IMR-90 (cell line): ENCODE data around the gene INHA. TPM values are rescaled to one million over a fixed set of nuclear protein-coding genes. Genes with fewer than 3 reads are reported as not detected.

Experiments used
- ATAC-seq: fragments of 200-7000 bp; cut with Tn5 transposase; 2 replicates; pipeline ENCODE4 v1.9.1; 2020; ENCODE audit warnings: low read depth, mild to moderate bottlenecking, moderate library complexity
- BruUV-seq: library from RNA; stranded (reverse); fragments of 400-500 nt; replicated peaks from 2 replicates; lab custom pipeline; 2021; lab: Mats Ljungman, UMichigan
- CTCF ChIA-PET: fragments of 300-600 bp; formaldehyde crosslinking; extraction: SDS; loops from one replicate; lab custom pipeline; 2021; ENCODE audit warnings: antibody characterized with exemption; lab: Yijun Ruan, JAX
- POLR2A ChIA-PET: fragments of 300-600 bp; sonication (Branson Sonifier 250); formaldehyde crosslinking; loops from one replicate; lab custom pipeline; 2022; ENCODE audit warnings: antibody characterized with exemption; ENCODE audit not compliant: unreplicated experiment; lab: Charles Lee
- DNase-seq: peaks from one replicate; pipeline ENCODE4 v3.0.0; 2013
- H2AFZ ChIP-seq: replicated peaks from 2 replicates; pipeline ENCODE3; 2013; ENCODE audit warnings: low read length, mild to moderate bottlenecking; ENCODE audit not compliant: poor library complexity
- H2AK5ac ChIP-seq: 2 replicates; pipeline ENCODE4 v1.6.1; 2013; ENCODE audit warnings: low read depth, low read length, inconsistent platforms
- H2AK9ac ChIP-seq: replicated peaks from 2 replicates; pipeline ENCODE3; 2013; ENCODE audit warnings: mild to moderate bottlenecking, low read depth, low read length, moderate library complexity; ENCODE audit not compliant: poor library complexity
- H2BK120ac ChIP-seq: 2 replicates; pipeline ENCODE4 v1.6.1; 2013; ENCODE audit warnings: low read depth, low read length, inconsistent platforms
- H2BK15ac ChIP-seq: 3 replicates; pipeline ENCODE4 v1.6.1; 2013; ENCODE audit warnings: low read depth, low read length, inconsistent platforms
- H2BK20ac ChIP-seq: 2 replicates; pipeline ENCODE4 v1.6.1; 2013; ENCODE audit warnings: low read depth, mild to moderate bottlenecking, inconsistent platforms, low read length, moderate library complexity
- H2BK5ac ChIP-seq: 2 replicates; pipeline ENCODE4 v1.6.1; 2013; ENCODE audit warnings: mild to moderate bottlenecking, low read depth, low read length, inconsistent platforms; ENCODE audit not compliant: poor library complexity, severe bottlenecking
- H3K14ac ChIP-seq: replicated peaks from 2 replicates; pipeline ENCODE4 v1.6.1; 2013; ENCODE audit warnings: low read depth, low read length, inconsistent platforms
- H3K18ac ChIP-seq: 2 replicates; pipeline ENCODE4 v1.6.1; 2013; ENCODE audit warnings: low read depth, low read length, control low read depth
- H3K23ac ChIP-seq: 2 replicates; pipeline ENCODE4 v1.6.1; 2013; ENCODE audit warnings: low read depth, low read length, inconsistent platforms
- H3K27ac ChIP-seq: 2 replicates; pipeline ENCODE4 v1.5.1; 2013; ENCODE audit warnings: mild to moderate bottlenecking, control low read depth, low read length; ENCODE audit not compliant: insufficient read depth
- H3K27me3 ChIP-seq: 2 replicates; pipeline ENCODE4 v1.6.1; 2013; ENCODE audit warnings: low read length; ENCODE audit not compliant: control insufficient read depth, insufficient read depth
- H3K36me3 ChIP-seq: 2 replicates; pipeline ENCODE4 v1.6.1; 2013; ENCODE audit warnings: low read length, mixed read lengths; ENCODE audit not compliant: control insufficient read depth, insufficient read depth
- H3K4ac ChIP-seq: 2 replicates; pipeline ENCODE4 v1.6.1; 2013; ENCODE audit warnings: low read depth, low read length, inconsistent platforms
- H3K4me1 ChIP-seq: 2 replicates; pipeline ENCODE4 v1.6.1; 2013; ENCODE audit warnings: low read length, mixed read lengths; ENCODE audit not compliant: control insufficient read depth, insufficient read depth
- H3K4me2 ChIP-seq: 2 replicates; pipeline ENCODE4 v1.6.1; 2013; ENCODE audit warnings: low read depth, mild to moderate bottlenecking, control low read depth, low read length, moderate library complexity
- H3K4me3 ChIP-seq: 2 replicates; pipeline ENCODE4 v1.5.1; 2013; ENCODE audit warnings: low read depth, mild to moderate bottlenecking, control low read depth, low read length, moderate library complexity; ENCODE audit not compliant: insufficient read depth
- H3K56ac ChIP-seq: 2 replicates; pipeline ENCODE4 v1.6.1; 2013; ENCODE audit warnings: low read length, inconsistent platforms; ENCODE audit not compliant: insufficient read depth; ENCODE audit errors: extremely low read depth
- H3K79me1 ChIP-seq, 2 experiments: 2 replicates each; pipeline ENCODE4 v1.6.1; 2013; ENCODE audit warnings: low read length in 2 of 2, inconsistent platforms in 1 of 2, low read depth in 1 of 2
- H3K9ac ChIP-seq: 2 replicates; pipeline ENCODE4 v1.6.1; 2013; ENCODE audit warnings: low read depth, low read length, control low read depth
- H3K9me1 ChIP-seq: 2 replicates; pipeline ENCODE4 v1.6.1; 2013; ENCODE audit warnings: low read length, inconsistent platforms; ENCODE audit not compliant: insufficient read depth
- H3K9me3 ChIP-seq: 2 replicates; pipeline ENCODE4 v1.6.1; 2013; ENCODE audit warnings: low read length; ENCODE audit not compliant: control insufficient read depth, insufficient read depth
- H4K20me1 ChIP-seq: 2 replicates; pipeline ENCODE4 v1.6.1; 2013; ENCODE audit warnings: low read length, inconsistent platforms; ENCODE audit not compliant: insufficient read depth
- H4K5ac ChIP-seq: 2 replicates; pipeline ENCODE4 v1.6.1; 2013; ENCODE audit warnings: mild to moderate bottlenecking, low read depth, low read length, control low read depth
- H4K8ac ChIP-seq, 2 experiments: 2 replicates each; pipeline ENCODE4 v1.6.1; 2013; ENCODE audit warnings: low read depth in 2 of 2, low read length in 2 of 2, control low read depth in 1 of 2, inconsistent platforms in 1 of 2
- H4K91ac ChIP-seq: 2 replicates; pipeline ENCODE4 v1.6.1; 2013; ENCODE audit warnings: low read depth, low read length, inconsistent platforms; ENCODE audit not compliant: insufficient read depth
- BHLHE40 ChIP-seq: fragments of 150-350 bp; IDR thresholded peaks from 2 replicates; pipeline ENCODE4 v1.6.1; 2016; ENCODE audit warnings: mild to moderate bottlenecking, low read depth, low read length
- CEBPB ChIP-seq: IDR thresholded peaks from 2 replicates; pipeline ENCODE4 v1.6.1; 2012; ENCODE audit warnings: low read depth, low read length, improper control_type of control experiment
- MAFK ChIP-seq: IDR thresholded peaks from 2 replicates; pipeline ENCODE4 v1.6.1; 2012; ENCODE audit warnings: low read depth, low read length, improper control_type of control experiment
- MAZ ChIP-seq: IDR thresholded peaks from 2 replicates; pipeline ENCODE4 v1.6.1; 2012; ENCODE audit warnings: low read depth, mild to moderate bottlenecking, low read length, improper control_type of control experiment, moderate library complexity, borderline replicate concordance
- MXI1 ChIP-seq: IDR thresholded peaks from 2 replicates; pipeline ENCODE4 v1.6.1; 2012; ENCODE audit warnings: low read depth, mild to moderate bottlenecking, low read length, moderate library complexity, borderline replicate concordance
- NFE2L2 ChIP-seq: fragments of 150-350 bp; IDR thresholded peaks from 2 replicates; pipeline ENCODE4 v1.6.1; 2016; ENCODE audit warnings: low read depth, mild to moderate bottlenecking, low read length
- POLR2A ChIP-seq: IDR thresholded peaks from 2 replicates; pipeline ENCODE4 v1.6.1; 2012; ENCODE audit warnings: mild to moderate bottlenecking, low read depth, low read length
- RCOR1 ChIP-seq: IDR thresholded peaks from 2 replicates; pipeline ENCODE4 v1.6.1; 2012; ENCODE audit warnings: mild to moderate bottlenecking, low read length, improper control_type of control experiment; ENCODE audit not compliant: insufficient replicate concordance
- RFX5 ChIP-seq: IDR thresholded peaks from 2 replicates; pipeline ENCODE4 v1.8.0; 2012; ENCODE audit warnings: low read depth, mild to moderate bottlenecking, low read length, moderate library complexity
- SMC3 ChIP-seq: fragments of 150-350 bp; IDR thresholded peaks from 2 replicates; pipeline ENCODE4 v1.6.1; 2016; ENCODE audit warnings: low read depth, mild to moderate bottlenecking, antibody characterized with exemption, low read length, moderate library complexity
- USF2 ChIP-seq: fragments of 150-350 bp; IDR thresholded peaks from 2 replicates; pipeline ENCODE4 v1.6.1; 2017; ENCODE audit warnings: mild to moderate bottlenecking, antibody characterized with exemption, low read length, low read depth
- WGBS, 2 experiments: methylation state at CpG; one replicate each; pipeline versions ENCODE4 v1.1.5 to v1.1.7; 2013; ENCODE audit warnings: missing lambda C conversion rate in 2 of 2; ENCODE audit not compliant: insufficient read length in 1 of 2; ENCODE audit errors: extremely low coverage in 2 of 2; 5-methylcytosine and 5-hydroxymethylcytosine counted together
- dilution Hi-C: fragments of 300-500 bp; cut with HindIII; formaldehyde crosslinking; loops from one replicate; pipeline ENCODE4 v1.14.3; 2018; ENCODE audit warnings: low sequenced_read_pairs; ENCODE audit not compliant: unreplicated experiment
- in situ Hi-C: fragments of 300-500 bp; cut with MboI; formaldehyde crosslinking; loops from 3 replicates; pipeline ENCODE4 v1.14.3; 2019; ENCODE audit warnings: low sequenced_read_pairs, inconsistent platforms, mixed read lengths
- intact Hi-C: fragments of 100-400 bp; cut with micrococcal nuclease; formaldehyde crosslinking; loops from 2 replicates; pipeline ENCODE4 v1.10.0; 2022
- polyA plus RNA-seq, 3 experiments: library from polyadenylated mRNA; depleted of rRNA; stranded (reverse); fragments of >200 nt; gene quantifications; 2 replicates each; pipeline ENCODE4 v1.2.3, GENCODE V29; 2012; ENCODE audit warnings: low replicate concordance in 1 of 3
- total RNA-seq: library from RNA; depleted of rRNA; stranded (reverse); fragments of >200 nt; gene quantifications from 2 replicates; pipeline ENCODE4 v1.2.3, GENCODE V29; 2012
- TF ChIP-seq, protein P1 (sequence below): fragments of 150-350 bp; IDR thresholded peaks from 2 replicates; pipeline ENCODE4 v1.6.1; 2016; ENCODE audit warnings: low read depth, mild to moderate bottlenecking, low read length, moderate library complexity, borderline replicate concordance
- TF ChIP-seq, protein P2 (sequence below): conservative IDR thresholded peaks from 2 replicates; pipeline ENCODE4 v1.5.1; 2012; ENCODE audit warnings: mild to moderate bottlenecking, low read depth, low read length, improper control_type of control experiment

Gene INHA
- total and polyA plus RNA-seq, 2 of the 4 experiments (the other 2 are of a cell fraction): 0.96 TPM; not detected in 1

DNA sequence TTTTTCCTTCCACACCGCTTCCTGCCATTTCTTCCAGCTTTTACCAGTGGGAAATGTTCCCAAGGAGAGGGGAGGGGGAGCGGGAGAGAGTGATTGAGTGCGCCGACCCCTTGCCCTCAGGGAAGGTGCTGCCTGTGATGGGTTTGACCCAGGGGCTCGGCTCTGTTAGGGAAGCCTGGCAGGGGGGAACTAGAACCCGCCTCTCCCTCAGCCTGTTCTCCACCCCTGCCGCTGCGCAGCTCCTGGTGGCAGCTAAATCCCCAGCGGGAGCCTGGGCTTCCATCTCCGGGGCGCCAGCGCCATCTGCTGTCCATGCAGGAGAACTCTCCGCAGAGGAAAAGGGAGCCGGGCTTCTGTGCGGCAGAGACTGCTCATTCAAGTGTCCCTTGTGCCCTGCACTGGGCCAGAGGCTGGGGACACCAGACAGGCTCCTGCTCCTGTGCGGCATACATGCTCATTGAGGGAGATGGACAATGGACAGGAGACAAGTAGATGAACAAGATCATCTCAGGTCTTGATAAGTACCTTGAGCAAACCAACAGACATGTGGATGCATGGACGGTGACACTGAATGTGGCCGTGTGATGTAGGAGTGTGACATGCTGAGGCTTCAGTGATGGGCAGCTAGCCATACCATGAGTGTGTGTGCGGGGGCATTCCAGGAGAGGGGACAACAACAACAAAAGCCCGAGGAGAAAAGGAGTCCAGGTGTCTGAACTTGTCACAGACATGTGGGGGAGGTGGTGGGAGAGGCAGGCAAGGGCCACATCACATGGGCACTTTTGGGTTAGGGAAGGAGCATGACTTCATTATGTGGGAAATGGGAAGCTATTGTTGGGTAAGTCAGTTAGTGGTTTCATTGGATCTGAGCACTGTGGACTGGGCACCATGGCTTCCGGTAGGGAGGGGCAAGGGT lies 41.8 kb upstream of the INHA start:
- Histone ChIP-seq H3K4me1 (no peaks in the 10 kb centered on the region), H2BK120ac (no peak overlapping the region), H3K4ac (no peak overlapping the region), H3K56ac (no peak overlapping the region), H2BK5ac (no peak overlapping the region), H3K23ac (peak overlapping the region; percentile 62; the same call in 1 of the 2 replicates), H3K18ac (no peak overlapping the region), H4K20me1 (no peaks in the 10 kb centered on the region), H2AK5ac (no peak overlapping the region), H3K4me2 (peak overlapping the region; percentile 80), H4K8ac (no peak overlapping the region), H2BK15ac (no peak overlapping the region), H3K14ac (no peak overlapping the region), H4K91ac (no peak overlapping the region), H3K36me3 (no peaks in the 10 kb centered on the region), H3K9ac (0 out of 2 replicates have a peak overlapping the region, but pooled peaks have one; percentile 23), H2AK9ac (peak overlapping the region; percentile 51), H2BK20ac (no peak overlapping the region), H3K27ac (no peak overlapping the region), H3K79me1 (no peaks in the 10 kb centered on the region), H4K5ac (no peak overlapping the region), H3K9me3 (no peaks in the 10 kb centered on the region), H2AFZ (peak overlapping the region; percentile 89), H3K9me1 (no peaks in the 10 kb centered on the region), H3K4me3 (peak overlapping the region; percentile 22; the same call in 1 of the 2 replicates), H3K27me3 (peaks cover 58% of the 10 kb centered on the region)
- 19% methylated on average over 14 of the region's 21 CpGs; no CpG with 5 or more reads in 1 of the 2 experiments for WGBS, 2 experiments
- no TSS peak for BruUV-seq
- ChIA-PET POLR2A (no interaction called here), CTCF (interaction anchor here (0.6 to 2.5 kb wide), 30 partner anchors 8 to 364 kb away, joined by 3 to 36 read pairs (median 4); partner anchors contain the start of gene GMPPA)
- dilution Hi-C loops (no loop called here), intact Hi-C loops (loop anchor here (1.0 to 5.0 kb wide), 5 partner anchors 21 to 233 kb away; no protein-coding TSS in a partner anchor), in situ Hi-C loops (loop anchor here (5.0 kb wide), 1 partner anchor 128 kb away; no protein-coding TSS in a partner anchor)
- peak; percentile 78 for DNase-seq
- peak; percentile 97 for ATAC-seq
- TF ChIP-seq NFE2L2 (no peak), RCOR1 (no peak), MAFK (no peak), MXI1 (no peak), SMC3 (peak; percentile 98), RFX5 (no peak), BHLHE40 (no peak), CEBPB (no peak), POLR2A (peak; percentile 62), USF2 (no peak), MAZ (peak; percentile 64; the same call in 1 of the 2 replicates)
- TF ChIP-seq, protein P1, sequence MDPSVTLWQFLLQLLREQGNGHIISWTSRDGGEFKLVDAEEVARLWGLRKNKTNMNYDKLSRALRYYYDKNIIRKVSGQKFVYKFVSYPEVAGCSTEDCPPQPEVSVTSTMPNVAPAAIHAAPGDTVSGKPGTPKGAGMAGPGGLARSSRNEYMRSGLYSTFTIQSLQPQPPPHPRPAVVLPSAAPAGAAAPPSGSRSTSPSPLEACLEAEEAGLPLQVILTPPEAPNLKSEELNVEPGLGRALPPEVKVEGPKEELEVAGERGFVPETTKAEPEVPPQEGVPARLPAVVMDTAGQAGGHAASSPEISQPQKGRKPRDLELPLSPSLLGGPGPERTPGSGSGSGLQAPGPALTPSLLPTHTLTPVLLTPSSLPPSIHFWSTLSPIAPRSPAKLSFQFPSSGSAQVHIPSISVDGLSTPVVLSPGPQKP: no peak
- TF ChIP-seq, protein P2, sequence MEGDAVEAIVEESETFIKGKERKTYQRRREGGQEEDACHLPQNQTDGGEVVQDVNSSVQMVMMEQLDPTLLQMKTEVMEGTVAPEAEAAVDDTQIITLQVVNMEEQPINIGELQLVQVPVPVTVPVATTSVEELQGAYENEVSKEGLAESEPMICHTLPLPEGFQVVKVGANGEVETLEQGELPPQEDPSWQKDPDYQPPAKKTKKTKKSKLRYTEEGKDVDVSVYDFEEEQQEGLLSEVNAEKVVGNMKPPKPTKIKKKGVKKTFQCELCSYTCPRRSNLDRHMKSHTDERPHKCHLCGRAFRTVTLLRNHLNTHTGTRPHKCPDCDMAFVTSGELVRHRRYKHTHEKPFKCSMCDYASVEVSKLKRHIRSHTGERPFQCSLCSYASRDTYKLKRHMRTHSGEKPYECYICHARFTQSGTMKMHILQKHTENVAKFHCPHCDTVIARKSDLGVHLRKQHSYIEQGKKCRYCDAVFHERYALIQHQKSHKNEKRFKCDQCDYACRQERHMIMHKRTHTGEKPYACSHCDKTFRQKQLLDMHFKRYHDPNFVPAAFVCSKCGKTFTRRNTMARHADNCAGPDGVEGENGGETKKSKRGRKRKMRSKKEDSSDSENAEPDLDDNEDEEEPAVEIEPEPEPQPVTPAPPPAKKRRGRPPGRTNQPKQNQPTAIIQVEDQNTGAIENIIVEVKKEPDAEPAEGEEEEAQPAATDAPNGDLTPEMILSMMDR: peak; percentile 99
